ENCODE data around the gene ELAVL4. TPM values are rescaled to one million over a fixed set of nuclear protein-coding genes. Genes with fewer than 3 reads are reported as not detected.

The ELAVL4 gene
- total and polyA plus RNA-seq, 5 donors from 2014 or later = not detected

DNA sequence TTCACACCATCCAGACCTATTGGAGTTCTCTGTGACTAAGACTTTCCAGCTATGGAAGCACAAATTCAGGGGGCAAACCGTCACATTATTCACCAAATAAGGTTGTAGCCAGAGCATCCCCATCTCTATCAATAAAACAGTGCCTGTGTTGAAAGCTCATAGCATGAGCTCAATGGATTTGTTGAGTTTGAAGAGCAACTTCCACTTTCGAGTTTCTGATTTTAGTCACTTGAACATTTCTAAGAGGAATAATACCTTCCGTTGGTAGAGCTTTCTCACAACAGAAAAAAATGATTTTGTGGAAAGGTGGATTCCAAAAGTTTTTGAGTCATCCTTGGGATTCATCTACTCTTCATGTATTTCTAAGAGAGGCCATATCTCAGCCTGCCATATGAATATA is 13.0 kb upstream of the ELAVL4 start:
- Mint-ChIP-seq H3K27ac (no peak overlapping the region), H3K9me3 (peaks cover 0 to 4% (median 0%) of the 10 kb centered on the region in 7 donors), H3K36me3 (no peaks in the 10 kb centered on the region), H3K4me3 (no peak overlapping the region), H3K4me1 (no peaks in the 10 kb centered on the region), H3K27me3 (no peaks in the 10 kb centered on the region)
- no peak overlapping the region for H3K27ac ChIP-seq (ENCODE audit: insufficient read depth, low read length, poor library complexity, severe bottlenecking)
- H3K27me3 ChIP-seq (ENCODE audit: control insufficient read depth, insufficient read depth, low read length) = peaks cover 1% of the 10 kb centered on the region
- H3K4me3 ChIP-seq (ENCODE audit: low read depth, low read length) = no peak overlapping the region
- H3K4me1 ChIP-seq (ENCODE audit: control insufficient read depth, insufficient read depth, low read length, poor library complexity, severe bottlenecking) = no peaks in the 10 kb centered on the region
- H3K9me3 ChIP-seq (ENCODE audit: control insufficient read depth in 2 of 2, low read length in 2 of 2) = no peaks in the 10 kb centered on the region
- ATAC-seq (ENCODE audit: low read depth in 2 of 2) (no peak), DNase-seq (no peak)
- no peaks in the 10 kb centered on the region for H3K36me3 ChIP-seq (ENCODE audit: control insufficient read depth, insufficient read depth, low read length)

DNA sequence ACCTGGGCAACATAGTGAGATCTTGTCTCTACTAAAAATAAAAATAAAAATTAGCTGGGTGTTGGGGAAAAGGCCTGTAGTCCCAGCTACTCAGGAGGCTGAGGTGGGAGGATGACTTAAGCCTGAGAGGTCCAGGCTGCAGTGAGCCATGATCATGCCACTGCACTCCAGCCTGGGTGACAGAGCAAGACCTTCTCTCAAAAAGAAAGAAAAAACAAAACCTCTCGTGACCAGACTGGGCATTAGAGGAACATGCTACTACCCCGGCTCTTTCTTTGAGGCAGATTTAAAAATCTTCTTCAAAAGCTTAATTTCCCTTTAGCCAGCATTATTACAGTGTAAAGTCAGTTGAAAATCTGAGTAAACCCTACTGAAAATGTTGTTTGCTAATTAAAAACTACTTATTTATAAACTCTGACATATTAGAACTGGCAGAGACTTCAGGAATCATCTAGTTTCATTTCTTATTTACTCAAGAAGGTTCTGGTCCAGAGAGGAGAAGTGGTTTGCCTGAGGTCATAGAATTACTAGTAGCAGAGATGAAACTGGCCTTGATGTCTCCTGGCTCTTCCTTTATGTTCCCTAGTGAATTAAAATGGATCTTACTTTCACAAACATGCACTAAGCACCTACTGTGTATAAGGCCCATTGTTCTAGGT is 11.6 kb upstream of the ELAVL4 start:
- Histone ChIP-seq H3K36me3 (ENCODE audit: control insufficient read depth, insufficient read depth, low read length) (no peaks in the 10 kb centered on the region), H3K9me3 (ENCODE audit: control insufficient read depth in 2 of 2, low read length in 2 of 2) (no peaks in the 10 kb centered on the region), H3K4me1 (ENCODE audit: control insufficient read depth, insufficient read depth, low read length, poor library complexity, severe bottlenecking) (no peaks in the 10 kb centered on the region), H3K27me3 (ENCODE audit: control insufficient read depth, insufficient read depth, low read length) (peaks cover 1% of the 10 kb centered on the region), H3K4me3 (ENCODE audit: low read depth, low read length) (no peak overlapping the region), H3K27ac (ENCODE audit: insufficient read depth, low read length, poor library complexity, severe bottlenecking) (no peak overlapping the region)
- Mint-ChIP-seq H3K27ac (no peak overlapping the region), H3K4me3 (no peak overlapping the region), H3K9me3 (peaks cover 0 to 4% (median 0%) of the 10 kb centered on the region in 7 donors), H3K27me3 (no peaks in the 10 kb centered on the region), H3K4me1 (no peaks in the 10 kb centered on the region), H3K36me3 (no peaks in the 10 kb centered on the region)
- DNase-seq = no peak
- no peak for ATAC-seq (ENCODE audit: low read depth in 2 of 2)

DNA sequence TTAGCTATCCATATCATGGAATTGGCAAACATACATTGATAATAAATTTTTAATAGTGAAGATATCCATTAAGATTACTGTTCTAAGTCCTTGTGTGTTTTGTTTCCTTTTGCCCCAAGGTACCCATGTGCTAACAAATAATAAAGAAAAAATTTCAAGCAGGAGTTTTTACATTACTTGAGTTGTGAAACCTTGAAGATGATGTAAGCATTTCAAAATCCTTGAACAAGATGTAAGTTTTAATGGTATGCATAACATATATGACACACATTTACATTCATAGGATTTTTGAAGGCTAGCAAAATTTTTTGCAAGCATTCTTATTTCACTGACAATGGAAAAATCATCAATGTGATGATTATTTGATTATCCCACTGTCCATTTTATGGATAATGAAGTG is 10.9 kb upstream of the ELAVL4 start:
- Histone ChIP-seq H3K4me3 (ENCODE audit: low read depth, low read length) (no peak overlapping the region), H3K27ac (ENCODE audit: insufficient read depth, low read length, poor library complexity, severe bottlenecking) (no peak overlapping the region), H3K4me1 (ENCODE audit: control insufficient read depth, insufficient read depth, low read length, poor library complexity, severe bottlenecking) (no peaks in the 10 kb centered on the region), H3K27me3 (ENCODE audit: control insufficient read depth, insufficient read depth, low read length) (peaks cover 1% of the 10 kb centered on the region), H3K36me3 (ENCODE audit: control insufficient read depth, insufficient read depth, low read length) (no peaks in the 10 kb centered on the region), H3K9me3 (ENCODE audit: control insufficient read depth in 2 of 2, low read length in 2 of 2) (no peaks in the 10 kb centered on the region)
- no peak for DNase-seq
- no peak for ATAC-seq (ENCODE audit: low read depth in 2 of 2)
- Mint-ChIP-seq H3K4me3 (no peak overlapping the region), H3K4me1 (no peaks in the 10 kb centered on the region), H3K27ac (no peak overlapping the region), H3K36me3 (no peaks in the 10 kb centered on the region), H3K9me3 (peaks cover 0 to 4% (median 0%) of the 10 kb centered on the region in 7 donors), H3K27me3 (no peaks in the 10 kb centered on the region)

DNA sequence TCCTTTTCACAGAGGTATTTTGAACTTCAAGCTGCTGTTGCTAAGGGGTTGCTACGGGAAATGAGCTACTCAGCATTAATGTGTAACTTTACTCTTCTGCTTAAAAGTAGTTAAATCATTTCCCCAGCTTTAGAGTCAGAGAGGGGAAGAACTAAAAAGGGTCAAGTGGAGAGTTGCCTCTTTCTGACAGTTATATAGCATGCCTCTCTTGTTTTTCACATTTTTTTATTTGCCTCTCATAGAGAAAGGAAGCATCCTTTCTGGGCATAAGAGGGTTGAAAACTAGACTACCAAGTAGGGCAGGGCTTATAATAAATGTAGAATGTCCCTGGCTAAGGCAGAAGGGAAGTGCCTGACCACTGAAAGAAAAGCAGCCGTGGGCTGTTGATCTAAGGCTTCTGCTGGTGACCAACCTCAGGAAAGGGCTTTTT is 10.1 kb upstream of the ELAVL4 start:
- DNase-seq (no peak), ATAC-seq (ENCODE audit: low read depth in 2 of 2) (no peak)
- Histone ChIP-seq H3K27me3 (ENCODE audit: control insufficient read depth, insufficient read depth, low read length) (peaks cover 1% of the 10 kb centered on the region), H3K4me3 (ENCODE audit: low read depth, low read length) (no peak overlapping the region), H3K4me1 (ENCODE audit: control insufficient read depth, insufficient read depth, low read length, poor library complexity, severe bottlenecking) (no peaks in the 10 kb centered on the region), H3K27ac (ENCODE audit: insufficient read depth, low read length, poor library complexity, severe bottlenecking) (no peak overlapping the region), H3K9me3 (ENCODE audit: control insufficient read depth in 2 of 2, low read length in 2 of 2) (no peaks in the 10 kb centered on the region), H3K36me3 (ENCODE audit: control insufficient read depth, insufficient read depth, low read length) (no peaks in the 10 kb centered on the region)
- H3K36me3 Mint-ChIP-seq = no peaks in the 10 kb centered on the region
- no peak overlapping the region for H3K4me3 Mint-ChIP-seq
- H3K27me3 Mint-ChIP-seq = no peaks in the 10 kb centered on the region
- H3K27ac Mint-ChIP-seq = no peak overlapping the region
- H3K9me3 Mint-ChIP-seq = peaks cover 0 to 3% (median 0%) of the 10 kb centered on the region in 7 donors
- no peaks in the 10 kb centered on the region for H3K4me1 Mint-ChIP-seq

DNA sequence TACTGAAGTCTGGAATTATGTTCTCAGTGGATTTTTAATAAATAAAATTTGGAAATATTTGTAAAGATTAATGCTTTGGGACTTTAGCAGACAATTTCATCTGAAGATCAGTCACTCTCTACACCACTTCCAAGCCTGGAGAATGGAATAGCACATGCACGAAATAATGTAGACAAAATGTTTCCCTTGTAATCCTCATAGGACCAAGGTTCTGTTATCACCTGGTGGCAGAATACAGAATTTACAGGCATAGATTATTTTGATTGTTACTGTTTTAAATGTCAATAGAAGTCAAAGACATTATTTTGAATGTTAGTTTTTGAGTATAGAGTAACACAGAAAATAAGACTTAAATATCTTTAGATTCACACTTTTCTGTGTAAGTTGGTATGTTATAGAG is 9.1 kb upstream of the ELAVL4 start:
- H3K4me3 ChIP-seq (ENCODE audit: low read depth, low read length) = no peak overlapping the region
- H3K4me1 ChIP-seq (ENCODE audit: control insufficient read depth, insufficient read depth, low read length, poor library complexity, severe bottlenecking) = no peaks in the 10 kb centered on the region
- DNase-seq (no peak), ATAC-seq (ENCODE audit: low read depth in 2 of 2) (no peak)
- H3K27me3 ChIP-seq (ENCODE audit: control insufficient read depth, insufficient read depth, low read length) = peaks cover 1% of the 10 kb centered on the region
- H3K27me3 Mint-ChIP-seq = peaks cover 4% of the 10 kb centered on the region
- H3K27ac ChIP-seq (ENCODE audit: insufficient read depth, low read length, poor library complexity, severe bottlenecking) = no peak overlapping the region
- peaks cover 0 to 3% (median 0%) of the 10 kb centered on the region in 7 donors for H3K9me3 Mint-ChIP-seq
- H3K4me3 Mint-ChIP-seq = no peak overlapping the region
- H3K36me3 ChIP-seq (ENCODE audit: control insufficient read depth, insufficient read depth, low read length) = no peaks in the 10 kb centered on the region
- no peaks in the 10 kb centered on the region for H3K9me3 ChIP-seq (ENCODE audit: control insufficient read depth in 2 of 2, low read length in 2 of 2)
- H3K27ac Mint-ChIP-seq = no peak overlapping the region
- H3K36me3 Mint-ChIP-seq = no peaks in the 10 kb centered on the region
- H3K4me1 Mint-ChIP-seq = no peaks in the 10 kb centered on the region

DNA sequence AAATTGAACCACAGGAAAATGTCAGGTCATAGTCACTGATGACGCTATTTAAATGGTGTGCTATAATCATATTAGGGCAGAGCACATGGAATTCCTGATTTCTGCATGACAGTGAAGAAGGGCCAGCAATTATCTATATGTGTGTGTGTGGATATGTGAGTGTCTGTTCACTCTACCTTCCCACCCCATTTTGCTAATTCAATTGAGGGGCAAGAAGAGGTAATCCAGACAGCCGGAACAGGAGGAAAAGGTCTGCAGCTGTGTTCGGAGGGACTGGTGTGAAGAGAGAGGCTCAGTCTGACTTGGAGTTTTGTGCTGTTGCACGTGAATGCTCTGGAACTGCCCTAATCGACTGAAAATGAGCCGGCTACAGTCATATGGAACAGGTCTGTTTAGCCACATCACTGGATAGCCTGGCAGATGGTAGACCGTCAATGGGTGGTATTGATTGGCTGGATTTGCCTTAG is 5.1 kb upstream of the ELAVL4 start:
- Mint-ChIP-seq H3K4me1 (no peaks in the 10 kb centered on the region), H3K36me3 (no peaks in the 10 kb centered on the region), H3K4me3 (no peak overlapping the region), H3K27me3 (peaks cover 21% of the 10 kb centered on the region), H3K9me3 (peaks cover 0 to 3% (median 0%) of the 10 kb centered on the region in 7 donors), H3K27ac (no peak overlapping the region)
- H3K9me3 ChIP-seq (ENCODE audit: control insufficient read depth in 2 of 2, low read length in 2 of 2) = no peaks in the 10 kb centered on the region
- peaks cover 1% of the 10 kb centered on the region for H3K27me3 ChIP-seq (ENCODE audit: control insufficient read depth, insufficient read depth, low read length)
- H3K4me3 ChIP-seq (ENCODE audit: low read depth, low read length) = no peak overlapping the region
- no peaks in the 10 kb centered on the region for H3K36me3 ChIP-seq (ENCODE audit: control insufficient read depth, insufficient read depth, low read length)
- DNase-seq (no peak), ATAC-seq (ENCODE audit: low read depth in 2 of 2) (no peak)
- H3K27ac ChIP-seq (ENCODE audit: insufficient read depth, low read length, poor library complexity, severe bottlenecking) = no peak overlapping the region
- H3K4me1 ChIP-seq (ENCODE audit: control insufficient read depth, insufficient read depth, low read length, poor library complexity, severe bottlenecking) = no peaks in the 10 kb centered on the region

DNA sequence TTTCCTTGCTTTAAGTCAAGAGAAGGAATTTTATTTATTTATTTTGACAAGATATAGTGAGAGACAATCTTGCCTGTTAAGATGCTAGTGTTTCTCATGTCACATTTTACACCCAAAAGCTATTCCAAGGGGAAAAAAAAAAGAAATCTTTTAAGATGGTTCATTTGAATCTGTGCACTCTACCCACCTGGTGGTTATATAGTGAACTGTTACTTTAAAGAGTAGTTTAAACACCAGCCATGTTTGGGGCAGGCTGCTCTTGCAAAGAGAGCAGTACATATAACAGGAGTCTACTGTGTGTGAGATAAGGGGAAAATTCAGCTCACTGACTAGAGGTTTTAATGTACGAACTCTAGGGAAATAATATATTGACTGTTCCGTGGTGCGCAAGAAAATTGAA is 3.3 kb upstream of the ELAVL4 start:
- H3K4me3 Mint-ChIP-seq = no peak overlapping the region
- Histone ChIP-seq H3K9me3 (ENCODE audit: control insufficient read depth in 2 of 2, low read length in 2 of 2) (no peaks in the 10 kb centered on the region), H3K27ac (ENCODE audit: insufficient read depth, low read length, poor library complexity, severe bottlenecking) (no peak overlapping the region), H3K27me3 (ENCODE audit: control insufficient read depth, insufficient read depth, low read length) (peaks cover 14% of the 10 kb centered on the region), H3K4me3 (ENCODE audit: low read depth, low read length) (no peak overlapping the region), H3K36me3 (ENCODE audit: control insufficient read depth, insufficient read depth, low read length) (no peaks in the 10 kb centered on the region), H3K4me1 (ENCODE audit: control insufficient read depth, insufficient read depth, low read length, poor library complexity, severe bottlenecking) (no peaks in the 10 kb centered on the region)
- DNase-seq (no peak), ATAC-seq (ENCODE audit: low read depth in 2 of 2) (no peak)
- H3K27ac Mint-ChIP-seq = no peak overlapping the region
- no peaks in the 10 kb centered on the region for H3K36me3 Mint-ChIP-seq
- H3K9me3 Mint-ChIP-seq = no peaks in the 10 kb centered on the region
- H3K27me3 Mint-ChIP-seq = peaks cover 36% of the 10 kb centered on the region
- H3K4me1 Mint-ChIP-seq = peaks cover 0 to 13% (median 1%) of the 10 kb centered on the region in 4 donors

DNA sequence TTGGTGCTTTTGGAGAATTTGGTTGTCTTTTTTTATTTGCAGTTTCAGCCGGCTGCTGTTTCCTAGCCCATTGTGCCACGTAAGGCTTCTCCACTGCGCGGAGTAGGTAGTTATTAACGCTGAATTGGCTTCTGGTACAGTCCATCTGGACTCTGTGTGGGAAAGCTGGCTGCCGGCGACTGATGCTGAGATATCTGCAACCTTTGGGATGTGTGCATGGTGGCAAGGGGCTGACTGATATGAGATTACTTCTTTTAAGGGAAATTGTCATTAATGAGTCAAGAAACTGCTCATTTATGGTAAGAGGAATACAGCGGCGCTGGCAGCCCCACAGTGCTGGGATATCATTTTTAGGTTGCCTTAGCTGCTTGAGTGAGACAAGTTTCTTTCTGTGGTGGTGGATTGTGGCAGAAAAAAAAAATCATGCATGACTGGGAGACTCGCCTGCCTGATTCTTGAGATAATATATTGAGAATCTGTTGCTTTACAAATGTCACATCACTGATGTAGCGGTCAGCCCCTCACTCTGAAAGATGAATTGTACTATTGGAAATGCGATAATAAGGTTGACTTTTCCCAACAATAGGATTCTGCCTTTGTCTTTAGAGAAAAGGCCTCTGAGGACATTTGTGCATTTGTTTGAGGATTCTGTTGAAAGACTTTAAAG is 2.5 kb upstream of the ELAVL4 start:
- ATAC-seq (ENCODE audit: low read depth in 2 of 2) = no peak
- H3K4me1 Mint-ChIP-seq = peaks cover 0 to 13% (median 3%) of the 10 kb centered on the region in 4 donors
- H3K27ac Mint-ChIP-seq = no peak overlapping the region
- DNase-seq = no peak
- H3K27me3 Mint-ChIP-seq = peaks cover 44% of the 10 kb centered on the region
- no peak overlapping the region for H3K4me3 Mint-ChIP-seq
- H3K36me3 ChIP-seq (ENCODE audit: control insufficient read depth, insufficient read depth, low read length) = no peaks in the 10 kb centered on the region
- H3K9me3 ChIP-seq (ENCODE audit: control insufficient read depth in 2 of 2, low read length in 2 of 2) = no peaks in the 10 kb centered on the region
- H3K27ac ChIP-seq (ENCODE audit: insufficient read depth, low read length, poor library complexity, severe bottlenecking) = no peak overlapping the region
- no peaks in the 10 kb centered on the region for H3K36me3 Mint-ChIP-seq
- H3K9me3 Mint-ChIP-seq = no peaks in the 10 kb centered on the region
- H3K4me3 ChIP-seq (ENCODE audit: low read depth, low read length) = no peak overlapping the region
- H3K4me1 ChIP-seq (ENCODE audit: control insufficient read depth, insufficient read depth, low read length, poor library complexity, severe bottlenecking) = no peaks in the 10 kb centered on the region
- peaks cover 14% of the 10 kb centered on the region for H3K27me3 ChIP-seq (ENCODE audit: control insufficient read depth, insufficient read depth, low read length)
